GM21515 (cell line): ENCODE results near the gene SRGAP2B.
"Not testable (repeated sequence)": the region's sequence is repeated elsewhere in the genome, so short reads cannot be mapped to it uniquely, and the experiment has no call there.

Experiments
- ATAC-seq: cut with Tn5 transposase; IDR thresholded peaks from one replicate; pipeline ENCODE4 v1.9.1; 2021; ENCODE audit not compliant: unreplicated experiment

Gene SRGAP2B

DNA sequence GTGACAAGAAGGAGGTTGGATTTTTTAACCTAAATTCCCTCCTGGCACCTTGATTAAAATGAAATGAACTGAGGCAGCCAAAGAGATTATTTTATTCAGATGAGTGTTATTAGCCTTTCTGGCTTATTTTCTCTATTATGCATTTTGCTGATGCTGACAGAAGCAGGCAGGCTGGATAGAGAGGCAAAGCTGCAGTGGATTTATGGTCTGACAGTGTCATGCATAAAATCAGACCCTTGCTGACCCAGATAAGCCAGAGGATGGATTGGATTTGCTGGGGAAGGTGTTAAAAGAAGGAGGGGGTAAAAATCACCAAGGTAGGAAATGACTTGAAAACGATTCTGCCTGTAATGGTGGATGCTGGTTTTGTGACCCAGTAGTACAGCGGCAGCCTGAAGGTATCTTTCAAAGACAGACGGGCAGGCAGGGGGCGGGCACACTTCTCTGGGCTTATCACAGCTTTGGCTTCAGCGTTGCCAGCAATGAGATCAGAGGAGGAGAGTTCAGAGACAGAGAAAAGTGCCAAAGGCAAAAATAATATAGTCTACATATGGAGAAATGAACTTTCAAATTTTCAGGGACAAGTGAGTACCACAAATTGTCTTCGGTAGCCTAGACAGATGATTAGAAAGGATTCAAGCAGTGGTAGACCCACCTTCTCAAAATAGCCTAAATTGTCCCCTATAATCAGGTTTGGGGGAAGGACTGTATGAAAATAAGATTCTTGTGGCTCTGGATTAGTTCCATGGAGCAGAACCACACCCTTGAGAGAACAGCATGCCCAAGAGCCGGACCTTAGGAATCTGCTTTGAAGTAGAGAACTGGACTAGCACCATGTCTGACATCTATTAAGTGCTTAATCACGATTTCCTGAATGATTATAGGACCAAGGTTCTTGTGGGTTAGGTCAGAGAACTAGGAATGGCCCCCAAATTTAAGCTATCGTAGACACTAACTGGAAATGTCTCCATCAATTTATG lies 133.2 kb downstream of the SRGAP2B start:
- ATAC-seq = not testable (repeated sequence)

DNA sequence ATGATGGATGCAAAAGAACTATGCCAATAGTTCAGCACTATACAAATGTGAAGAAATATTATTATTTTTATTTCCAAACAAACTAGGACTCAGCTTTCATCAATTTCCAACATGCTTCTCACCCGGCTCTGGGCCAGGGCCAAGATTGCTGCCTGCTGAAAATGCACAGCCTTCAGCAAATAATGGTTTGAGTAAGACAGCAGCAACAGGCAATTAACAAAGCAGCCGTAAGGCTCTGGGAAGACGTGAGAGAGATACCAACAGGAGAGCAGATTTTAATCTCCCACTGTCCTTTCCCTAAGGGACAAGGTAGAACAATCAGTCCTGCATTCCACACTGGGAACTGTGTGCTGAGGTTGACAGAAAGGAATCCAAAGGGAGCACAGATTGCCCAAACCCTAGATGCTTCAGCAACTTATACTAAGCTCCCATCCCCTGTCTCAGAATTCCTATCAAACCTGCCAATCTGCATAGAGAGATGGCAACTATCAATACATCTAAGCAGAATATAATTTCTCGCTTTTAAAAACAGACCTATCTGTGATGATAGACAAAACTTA lies 134.1 kb downstream of the SRGAP2B start:
- ATAC-seq = not testable (repeated sequence)

DNA sequence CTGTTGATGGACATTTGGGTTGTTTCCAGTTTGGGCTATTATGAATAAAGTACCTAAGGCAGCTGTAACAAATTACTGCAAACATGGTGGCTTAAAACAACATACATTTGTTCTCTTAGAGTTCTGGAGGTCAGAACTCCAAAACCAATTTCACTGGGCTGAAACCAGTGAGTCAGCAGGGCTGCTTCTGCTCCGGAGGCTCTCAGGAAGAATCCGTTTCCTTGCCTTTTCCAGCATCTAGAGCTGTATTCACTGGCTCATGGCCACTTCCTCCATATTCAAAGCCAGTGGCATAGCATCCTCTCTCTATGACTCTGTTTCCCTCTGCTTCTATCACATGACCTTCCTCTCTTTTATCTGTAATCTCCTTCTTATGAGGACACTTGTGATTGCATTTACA lies 146.7 kb downstream of the SRGAP2B start:
- not testable (repeated sequence) for ATAC-seq

DNA sequence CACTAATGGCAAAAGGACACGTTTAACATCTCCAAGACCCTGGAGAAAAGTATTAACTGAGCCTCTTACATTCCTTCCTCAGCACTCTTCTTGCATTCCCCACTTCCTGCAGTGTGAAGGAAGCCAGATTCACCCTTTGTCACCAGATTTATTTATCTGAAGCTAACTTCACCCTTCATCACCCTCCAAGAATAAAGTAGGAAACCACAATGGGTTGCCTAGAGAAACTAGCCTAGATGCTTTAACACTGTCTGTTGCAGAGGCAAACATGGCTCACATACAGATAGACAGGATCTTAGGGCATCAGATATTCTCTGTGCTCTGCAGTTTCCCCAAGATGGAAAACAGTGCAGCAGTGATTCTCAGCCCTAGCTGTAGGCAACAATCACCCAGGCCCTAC lies 147.6 kb downstream of the SRGAP2B start:
- not testable (repeated sequence) for ATAC-seq

DNA sequence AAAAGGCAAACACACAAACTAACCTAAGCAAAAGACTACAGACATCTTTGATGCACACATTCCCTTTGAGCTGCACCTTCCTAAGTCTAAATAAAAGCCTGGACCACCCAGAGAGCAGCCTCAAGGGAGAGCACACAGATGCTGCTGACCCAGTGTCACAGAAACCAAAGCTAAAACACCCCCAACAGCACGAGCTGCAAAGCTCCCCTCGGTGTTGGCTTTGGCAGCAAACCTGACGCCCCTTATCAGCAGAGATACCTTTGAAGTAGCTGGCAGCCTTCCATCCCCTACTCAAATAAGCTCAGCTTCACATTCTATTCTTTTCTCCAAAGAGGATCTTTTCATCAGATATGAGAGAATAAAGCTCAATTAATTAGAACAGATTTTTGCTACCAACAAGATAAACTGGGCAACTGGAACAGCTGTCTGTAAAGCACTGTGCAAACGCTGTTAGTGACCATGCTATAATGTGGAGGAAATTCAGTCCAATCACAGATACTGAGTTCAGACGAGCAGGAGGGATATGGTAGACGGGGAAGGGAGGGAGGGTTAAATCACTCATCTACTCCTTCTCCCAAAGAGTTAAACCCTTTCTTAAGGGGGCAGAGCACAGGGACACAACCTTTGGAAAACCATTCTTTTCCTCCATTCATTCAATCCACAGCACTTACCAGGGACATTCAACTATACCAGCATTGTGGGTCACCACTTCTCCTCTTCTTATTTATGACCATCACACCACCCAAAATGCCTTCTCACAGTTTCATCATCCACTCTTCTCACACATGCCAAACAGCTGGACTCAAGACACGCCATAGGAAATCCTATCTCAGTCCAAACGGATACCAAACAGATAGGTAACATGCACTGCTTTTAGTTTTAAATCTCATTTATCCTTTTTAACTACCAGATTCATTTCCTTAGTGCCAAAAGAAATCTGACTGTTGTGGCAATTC lies 148.3 kb downstream of the SRGAP2B start:
- not testable (repeated sequence) for ATAC-seq

DNA sequence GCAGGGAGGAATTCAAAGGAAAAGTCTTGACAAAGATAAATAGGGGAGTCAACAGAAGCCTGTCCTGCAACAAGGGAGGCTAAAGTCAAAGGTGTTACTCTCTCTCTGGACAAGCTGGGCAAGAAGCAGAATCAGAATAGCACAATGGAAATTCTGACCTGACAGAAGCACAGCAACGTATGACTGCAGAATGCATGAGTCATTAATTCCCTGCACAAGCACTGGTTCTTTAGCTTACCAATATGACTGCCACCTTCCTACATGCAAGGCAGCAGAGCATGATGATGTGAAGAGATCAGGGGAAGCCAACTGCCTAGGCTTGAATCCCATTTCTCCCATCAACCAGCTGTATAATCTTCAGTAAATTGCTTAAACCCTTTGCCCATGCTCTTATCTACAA lies 153.4 kb downstream of the SRGAP2B start:
- ATAC-seq = not testable (repeated sequence)

DNA sequence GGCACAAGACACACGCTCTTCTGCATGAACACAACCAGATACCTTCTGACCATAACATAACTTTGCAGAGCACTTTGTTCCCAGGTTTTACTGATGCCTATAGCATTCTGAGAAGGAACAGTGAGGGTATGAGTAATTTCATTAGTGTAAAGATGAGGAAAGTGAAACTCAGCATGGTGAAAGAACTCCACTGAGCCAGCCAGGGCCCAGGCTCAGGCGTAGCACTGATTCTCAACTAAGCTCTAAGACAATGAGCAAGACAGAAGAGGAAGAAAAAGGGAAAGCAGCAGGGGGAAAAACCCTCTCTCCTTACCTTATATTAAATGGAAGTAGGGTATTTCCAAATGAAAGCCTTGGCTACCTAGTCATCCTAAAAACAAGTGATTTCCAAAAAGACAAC lies 155.1 kb downstream of the SRGAP2B start:
- ATAC-seq = peak; percentile 47

DNA sequence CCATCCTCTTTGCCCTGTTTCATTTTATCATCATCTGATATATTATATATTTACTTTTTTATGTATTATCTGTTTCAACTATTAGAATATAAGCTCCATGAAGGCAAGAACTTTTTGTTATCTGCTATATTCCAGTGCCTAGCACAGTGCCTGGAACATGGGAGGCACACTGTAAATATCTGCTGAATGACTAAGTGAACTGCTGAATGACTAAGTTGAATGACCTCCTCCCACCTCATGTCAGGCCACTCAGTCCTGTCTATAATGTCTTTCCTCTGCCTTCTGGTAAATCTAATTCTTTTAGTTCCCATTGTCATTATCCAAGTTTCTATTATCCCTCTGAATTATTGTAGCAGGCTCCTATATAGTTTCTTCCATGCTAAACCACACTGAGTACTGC lies 156.5 kb downstream of the SRGAP2B start:
- ATAC-seq = not testable (repeated sequence)

DNA sequence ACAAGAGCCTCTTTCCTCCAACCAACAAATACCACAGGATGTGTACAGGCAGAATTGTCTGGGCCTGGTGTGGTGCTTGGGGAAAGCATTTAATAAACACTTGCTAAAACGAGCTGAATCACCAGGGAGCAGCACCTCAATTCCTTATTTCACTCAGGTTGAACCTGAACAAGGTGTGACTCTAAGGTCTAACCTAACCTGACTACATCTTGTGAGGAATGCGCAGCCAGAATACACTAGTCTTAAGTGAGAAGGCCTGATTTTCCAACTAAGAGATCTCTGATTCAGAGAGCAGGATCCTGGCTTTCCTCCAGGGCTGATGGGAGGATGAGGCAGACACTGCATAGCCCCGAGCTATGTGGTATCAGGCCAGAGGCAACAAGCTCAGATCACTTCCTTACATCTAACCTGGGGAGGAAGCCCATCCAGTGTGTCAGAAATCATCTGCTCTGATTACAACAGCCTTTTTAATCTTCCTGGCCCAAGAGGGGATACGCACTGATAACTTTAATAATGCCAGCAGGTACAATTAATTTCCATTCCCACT lies 158.9 kb downstream of the SRGAP2B start:
- not testable (repeated sequence) for ATAC-seq

DNA sequence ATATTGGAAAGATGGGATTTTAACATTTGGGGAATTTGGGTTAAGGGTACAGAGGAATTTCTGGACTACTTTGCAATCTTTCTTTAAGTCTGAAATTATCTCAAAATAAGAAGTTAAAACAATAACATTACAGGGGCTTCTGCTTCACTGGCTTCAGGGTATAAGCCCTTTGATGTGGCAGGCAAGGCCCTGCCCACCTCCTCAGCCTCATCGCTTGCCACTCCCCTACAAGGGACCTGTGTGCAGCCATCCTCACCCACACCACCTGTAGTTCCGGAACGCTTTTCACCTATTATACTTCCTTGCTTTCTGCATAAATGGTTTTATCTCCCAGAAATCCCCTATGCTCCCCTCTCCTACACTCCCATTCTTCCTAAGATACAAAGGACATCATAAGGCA lies 159.8 kb downstream of the SRGAP2B start:
- not testable (repeated sequence) for ATAC-seq

DNA sequence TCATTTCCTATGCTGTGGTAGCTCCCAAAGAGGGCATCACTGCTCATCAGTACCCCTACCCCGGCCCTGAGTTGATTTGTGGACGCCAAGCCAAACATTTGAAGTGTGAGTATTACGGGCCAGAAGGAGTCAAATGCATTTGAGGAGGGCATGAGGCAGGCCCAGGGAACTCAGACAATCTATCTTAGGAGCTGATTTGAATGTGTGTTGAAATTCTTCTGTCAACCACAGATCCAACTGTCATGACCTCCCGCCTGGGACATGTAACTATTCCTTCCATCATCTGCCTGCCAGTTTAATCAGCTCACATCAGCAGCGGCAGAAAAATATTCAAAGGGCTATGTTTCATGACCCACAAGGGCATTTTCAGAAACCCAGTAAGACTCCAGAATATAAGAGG lies 162.1 kb downstream of the SRGAP2B start:
- ATAC-seq = not testable (repeated sequence)

DNA sequence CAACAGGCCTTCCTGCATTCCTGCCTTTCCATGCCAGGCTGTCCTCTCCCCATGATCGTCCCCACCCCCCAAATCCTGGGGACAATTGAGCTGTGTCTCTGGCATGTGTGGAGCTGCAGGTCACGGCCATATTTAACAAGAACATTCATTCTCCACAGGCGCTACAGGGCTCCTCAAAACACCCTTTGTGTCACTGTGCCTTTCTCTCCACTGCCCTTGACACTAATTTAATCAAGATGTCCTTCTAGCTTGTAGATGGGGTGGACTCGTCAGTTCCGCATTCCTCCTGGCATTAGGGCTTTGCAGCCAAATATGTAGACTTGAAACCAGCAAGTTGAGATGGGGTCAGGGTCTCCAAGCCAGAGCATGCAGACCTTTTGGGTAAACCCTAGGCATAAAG lies 163.0 kb downstream of the SRGAP2B start:
- not testable (repeated sequence) for ATAC-seq

DNA sequence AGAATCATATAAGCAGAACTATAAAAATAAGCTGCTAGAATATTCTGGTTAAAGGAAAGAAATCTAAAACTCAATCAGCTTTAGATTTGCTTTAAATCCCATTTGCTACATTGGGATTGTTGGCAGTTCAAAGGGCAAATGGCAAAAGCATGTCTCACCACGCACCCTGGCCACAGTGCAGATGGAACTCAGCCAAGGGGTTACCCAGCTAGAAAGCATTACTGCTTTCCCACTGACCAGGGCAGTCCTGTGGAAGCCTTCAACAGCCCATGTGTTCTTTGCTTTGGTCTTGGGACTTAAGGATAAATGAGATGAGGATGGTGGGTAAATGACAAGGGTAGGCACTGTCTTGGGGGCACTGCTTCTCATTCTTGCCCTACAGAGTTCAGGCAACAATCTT lies 163.6 kb downstream of the SRGAP2B start:
- not testable (repeated sequence) for ATAC-seq

DNA sequence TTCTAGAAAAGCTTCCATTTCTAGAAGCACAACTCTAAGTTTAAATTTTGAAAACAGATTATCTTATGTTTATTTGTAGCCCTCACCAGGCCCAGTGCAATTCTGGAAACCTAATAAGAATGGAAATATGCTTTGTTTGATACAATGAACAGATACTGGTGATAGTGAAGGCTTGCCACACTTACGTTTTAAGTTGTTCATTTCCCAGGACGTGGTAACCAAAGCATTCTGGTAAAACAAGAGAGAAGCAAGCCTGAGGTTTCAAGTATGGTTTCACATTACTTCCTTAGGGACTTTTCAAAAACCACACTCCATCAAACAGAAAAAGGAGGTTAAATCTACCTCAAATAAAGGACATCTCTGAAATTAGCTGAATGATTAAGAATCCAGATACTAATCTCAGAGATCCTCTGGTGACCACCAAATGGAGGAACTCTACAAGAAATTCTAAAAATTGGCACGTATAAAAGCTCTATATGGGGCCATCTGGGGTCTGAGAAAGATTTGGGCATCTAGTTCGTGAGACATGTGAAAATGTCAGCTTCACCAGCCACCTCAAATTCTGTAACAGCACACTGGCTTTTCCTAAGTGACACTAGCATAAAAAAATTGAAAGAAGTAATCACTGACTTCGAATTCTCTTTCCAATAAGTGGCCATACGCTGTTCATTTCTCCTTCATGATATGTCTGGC lies 164.9 kb downstream of the SRGAP2B start:
- ATAC-seq = not testable (repeated sequence)

DNA sequence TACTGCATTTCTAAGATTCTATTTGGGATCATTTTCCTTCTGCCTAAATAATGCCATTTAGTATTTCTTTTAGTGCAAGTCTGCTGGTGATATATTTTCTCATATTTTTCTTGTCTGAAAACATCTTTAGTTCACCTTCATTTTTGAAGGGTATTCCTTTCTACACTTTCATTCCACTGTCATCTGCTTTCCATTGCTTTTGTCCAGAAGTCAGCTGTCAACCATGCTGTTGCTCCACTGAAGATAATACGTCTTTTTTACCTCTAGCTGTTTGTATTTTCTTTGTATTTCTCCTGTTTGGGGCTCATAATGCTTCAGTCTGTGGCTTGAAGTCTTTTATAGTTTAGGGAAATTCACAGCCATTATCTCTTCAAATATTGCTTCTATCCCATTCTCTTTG lies 167.8 kb downstream of the SRGAP2B start:
- not testable (repeated sequence) for ATAC-seq

DNA sequence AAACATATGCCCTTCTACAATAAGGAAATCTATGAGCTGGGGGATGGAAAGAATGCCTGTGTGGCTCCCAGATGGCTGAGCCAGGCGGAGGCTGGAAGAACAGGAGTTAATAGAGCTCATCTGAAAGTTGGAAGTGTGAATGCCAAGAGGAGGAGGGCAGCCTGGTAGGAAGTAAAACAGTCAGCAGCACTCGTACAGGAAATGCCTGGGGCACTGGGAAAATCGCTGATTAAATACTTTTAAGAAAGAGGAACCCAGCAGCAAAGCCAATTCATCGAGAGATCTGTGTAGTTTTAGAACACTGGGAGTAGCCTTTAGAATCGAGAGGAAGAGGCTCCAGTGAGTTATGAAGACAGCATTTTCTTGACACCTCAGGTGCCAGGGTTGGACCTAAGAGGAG lies 171.5 kb downstream of the SRGAP2B start:
- ATAC-seq = not testable (repeated sequence)

DNA sequence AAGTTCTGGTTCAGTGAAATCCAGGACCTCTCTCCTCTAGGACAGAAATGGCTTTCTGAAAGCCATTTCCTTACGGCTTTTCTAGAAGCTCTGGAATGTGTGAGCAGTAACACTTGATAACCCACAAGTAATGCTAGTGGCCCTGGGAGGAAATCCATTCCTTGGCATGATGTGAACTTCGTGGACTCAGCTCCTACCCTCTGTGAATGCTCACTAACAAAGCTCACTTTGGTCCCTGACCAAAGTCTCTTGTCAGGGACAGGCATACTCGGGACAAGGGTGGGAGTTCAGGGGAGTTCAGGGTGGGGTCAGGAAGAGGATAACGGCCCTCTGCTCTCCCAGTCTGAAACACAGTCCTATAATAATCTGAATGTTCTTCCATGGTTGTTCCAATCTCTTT lies 172.3 kb downstream of the SRGAP2B start:
- not testable (repeated sequence) for ATAC-seq

DNA sequence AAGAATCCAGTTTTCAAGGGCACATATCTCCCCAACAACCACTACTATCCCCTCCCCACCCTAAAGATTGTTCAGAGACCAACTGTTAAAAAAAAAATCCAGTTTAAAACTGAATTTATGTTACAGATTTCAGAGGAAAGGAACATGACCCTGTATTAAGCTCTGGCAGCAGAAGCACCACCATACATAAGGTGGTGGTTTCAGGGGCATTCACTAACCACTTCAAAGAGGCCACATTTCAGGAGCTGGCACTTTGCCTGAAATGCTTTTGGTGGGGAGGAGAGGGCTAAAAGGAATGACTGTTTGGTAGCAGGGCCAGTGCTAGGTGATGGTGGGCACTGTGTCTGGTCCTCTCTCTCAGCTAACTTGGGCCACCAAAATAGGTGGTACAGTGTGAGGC lies 176.0 kb downstream of the SRGAP2B start:
- ATAC-seq = not testable (repeated sequence)

DNA sequence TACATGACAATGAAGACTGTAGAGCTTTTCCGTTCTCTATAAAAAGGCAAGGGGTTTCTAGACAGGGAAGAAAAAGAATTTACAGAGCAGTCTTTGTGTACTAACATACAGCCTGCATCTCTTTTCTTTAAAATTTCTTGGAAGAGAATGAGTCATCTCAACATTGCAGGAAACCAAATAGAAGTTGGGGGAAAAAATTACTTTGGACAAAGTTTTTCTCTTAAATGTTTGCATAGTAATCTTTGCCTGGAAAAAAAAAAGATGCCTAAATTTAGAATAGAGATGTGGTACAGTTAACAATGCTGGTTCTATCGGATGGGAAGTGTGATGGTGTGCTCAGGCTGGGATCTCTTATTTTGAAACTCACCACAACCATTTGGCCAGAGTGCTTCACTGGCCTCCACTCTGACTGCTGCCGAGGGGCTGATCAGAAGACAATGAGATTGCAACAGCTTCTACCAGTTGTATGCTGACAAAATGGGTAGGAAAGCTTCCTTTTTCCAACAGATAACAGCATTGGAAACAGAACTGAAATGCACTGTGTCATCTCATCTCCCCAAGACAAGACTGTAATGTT lies 177.0 kb downstream of the SRGAP2B start:
- ATAC-seq = not testable (repeated sequence)
